Measurements from ENCODE around the gene FEM1C. TPM values are rescaled to one million over a fixed set of nuclear protein-coding genes. Genes with fewer than 3 reads are reported as not detected.

The FEM1C gene
- polyA plus RNA-seq, 1 donor (not counting 4 experiments of a cell fraction or from before 2014, with no cell fraction given), result 11.9 TPM

DNA sequence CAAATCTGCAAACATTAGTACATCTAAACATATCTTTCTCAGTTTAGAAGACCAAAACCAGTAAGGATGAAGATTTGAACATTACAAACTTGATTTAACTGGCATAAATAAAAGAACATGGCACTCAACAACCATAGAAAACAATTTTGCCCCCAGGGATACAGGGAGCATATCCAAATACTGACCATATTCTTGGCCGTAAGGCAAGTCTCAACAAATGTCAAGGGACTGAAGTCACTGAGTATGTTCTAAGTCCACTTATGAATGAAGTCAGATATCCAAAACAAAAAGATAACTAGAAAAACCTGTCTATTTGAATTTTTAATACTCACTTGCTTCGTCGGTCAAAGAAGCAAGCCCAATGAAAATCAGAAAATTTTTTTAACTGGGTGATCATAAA, 14.1 kb downstream of the FEM1C start:
- Histone ChIP-seq H3K4me1 (ENCODE audit: control insufficient read depth, extremely low read depth, insufficient read depth, low read length) (peaks cover 18% of the 10 kb centered on the region), H3K27me3 (ENCODE audit: control insufficient read depth, extremely low read depth, insufficient read depth, low read length) (no peaks in the 10 kb centered on the region), H3K9ac (ENCODE audit: control insufficient read depth, extremely low read depth, insufficient read depth, low read length) (no peak overlapping the region), H3K79me2 (ENCODE audit: control insufficient read depth, insufficient read depth, low read length) (peaks cover 86% of the 10 kb centered on the region), H3K4me2 (ENCODE audit: control insufficient read depth, extremely low read depth, insufficient read depth, low read depth, low read length) (peak overlapping the region; percentile 1), H3K9me1 (ENCODE audit: control insufficient read depth, extremely low read depth, insufficient read depth, low read length) (peaks cover 3% of the 10 kb centered on the region), H2AFZ (ENCODE audit: control insufficient read depth, low read length) (no peak overlapping the region), H4K20me1 (ENCODE audit: control insufficient read depth, extremely low read depth, insufficient read depth, low read length) (peaks cover 4% of the 10 kb centered on the region), H3K4me3 (ENCODE audit: control insufficient read depth in 2 of 3, extremely low read depth in 1 of 3, insufficient read depth in 2 of 3, low read depth in 1 of 3, low read length in 3 of 3) (no peak overlapping the region), H3K9me3 (ENCODE audit: control insufficient read depth, low read depth, low read length) (no peaks in the 10 kb centered on the region), H3K36me3 (ENCODE audit: control insufficient read depth in 2 of 2, extremely low read depth in 1 of 2, insufficient read depth in 2 of 2, low read length in 2 of 2) (peaks cover 0 to 2% of the 10 kb centered on the region in 2 experiments), H3K27ac (ENCODE audit: control insufficient read depth, insufficient read depth, low read length) (no peak overlapping the region)
- dilution Hi-C loops (cut with MboI; ENCODE audit: extremely low pct_ligation_motif_present, low sequenced_read_pairs), result no loop called here
- no peak for FAIRE-seq
- no peak for DNase-seq (ENCODE audit: low read depth, low spot score)
- TF ChIP-seq EZH2 (IDR thresholded peaks at IDR 0.05; ENCODE audit: low read length), result no peak
- TF ChIP-seq, protein P1, sequence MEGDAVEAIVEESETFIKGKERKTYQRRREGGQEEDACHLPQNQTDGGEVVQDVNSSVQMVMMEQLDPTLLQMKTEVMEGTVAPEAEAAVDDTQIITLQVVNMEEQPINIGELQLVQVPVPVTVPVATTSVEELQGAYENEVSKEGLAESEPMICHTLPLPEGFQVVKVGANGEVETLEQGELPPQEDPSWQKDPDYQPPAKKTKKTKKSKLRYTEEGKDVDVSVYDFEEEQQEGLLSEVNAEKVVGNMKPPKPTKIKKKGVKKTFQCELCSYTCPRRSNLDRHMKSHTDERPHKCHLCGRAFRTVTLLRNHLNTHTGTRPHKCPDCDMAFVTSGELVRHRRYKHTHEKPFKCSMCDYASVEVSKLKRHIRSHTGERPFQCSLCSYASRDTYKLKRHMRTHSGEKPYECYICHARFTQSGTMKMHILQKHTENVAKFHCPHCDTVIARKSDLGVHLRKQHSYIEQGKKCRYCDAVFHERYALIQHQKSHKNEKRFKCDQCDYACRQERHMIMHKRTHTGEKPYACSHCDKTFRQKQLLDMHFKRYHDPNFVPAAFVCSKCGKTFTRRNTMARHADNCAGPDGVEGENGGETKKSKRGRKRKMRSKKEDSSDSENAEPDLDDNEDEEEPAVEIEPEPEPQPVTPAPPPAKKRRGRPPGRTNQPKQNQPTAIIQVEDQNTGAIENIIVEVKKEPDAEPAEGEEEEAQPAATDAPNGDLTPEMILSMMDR (optimal IDR thresholded peaks at IDR 0.05 in 1 of 3, IDR thresholded peaks at IDR 0.05 in 1 of 3, conservative IDR thresholded peaks at IDR 0.05 in 1 of 3; ENCODE audit: extremely low read depth in 1 of 3, insufficient read depth in 2 of 3, low read length in 3 of 3), result no peak

DNA sequence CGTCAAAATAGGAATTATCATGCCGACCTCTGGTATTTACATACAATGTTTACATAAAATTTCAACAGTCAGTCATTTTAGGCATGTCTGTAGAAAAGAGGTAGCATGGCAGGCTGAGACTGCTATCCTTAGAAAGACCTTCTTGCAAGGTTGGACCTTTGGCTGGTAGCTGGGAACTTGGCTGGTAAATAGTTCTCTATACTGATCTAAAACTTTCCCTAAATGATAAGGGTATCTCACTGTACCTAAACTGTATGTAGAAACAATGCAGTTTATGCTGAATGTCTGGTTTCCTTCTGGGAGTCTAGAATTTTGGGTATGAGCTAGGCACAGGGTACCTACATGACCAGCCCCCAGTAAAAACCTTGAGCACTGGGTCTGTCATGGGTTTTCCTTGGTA, 18.0 kb downstream of the FEM1C start:
- DNase-seq (ENCODE audit: low read depth, low spot score), result no peak
- Histone ChIP-seq H3K9me1 (ENCODE audit: control insufficient read depth, extremely low read depth, insufficient read depth, low read length) (peaks cover under 1% of the 10 kb centered on the region), H2AFZ (ENCODE audit: control insufficient read depth, low read length) (no peak overlapping the region), H3K79me2 (ENCODE audit: control insufficient read depth, insufficient read depth, low read length) (peaks cover 54% of the 10 kb centered on the region), H3K27ac (ENCODE audit: control insufficient read depth, insufficient read depth, low read length) (no peak overlapping the region), H3K4me1 (ENCODE audit: control insufficient read depth, extremely low read depth, insufficient read depth, low read length) (peaks cover 10% of the 10 kb centered on the region), H3K36me3 (ENCODE audit: control insufficient read depth in 2 of 2, extremely low read depth in 1 of 2, insufficient read depth in 2 of 2, low read length in 2 of 2) (peaks cover 0 to 14% of the 10 kb centered on the region in 2 experiments), H3K27me3 (ENCODE audit: control insufficient read depth, extremely low read depth, insufficient read depth, low read length) (no peaks in the 10 kb centered on the region), H3K4me2 (ENCODE audit: control insufficient read depth, extremely low read depth, insufficient read depth, low read depth, low read length) (no peak overlapping the region), H3K9ac (ENCODE audit: control insufficient read depth, extremely low read depth, insufficient read depth, low read length) (no peak overlapping the region), H4K20me1 (ENCODE audit: control insufficient read depth, extremely low read depth, insufficient read depth, low read length) (peaks cover 1% of the 10 kb centered on the region), H3K9me3 (ENCODE audit: control insufficient read depth, low read depth, low read length) (no peaks in the 10 kb centered on the region), H3K4me3 (ENCODE audit: control insufficient read depth in 2 of 3, extremely low read depth in 1 of 3, insufficient read depth in 2 of 3, low read depth in 1 of 3, low read length in 3 of 3) (no peak overlapping the region)
- dilution Hi-C loops (cut with MboI; ENCODE audit: extremely low pct_ligation_motif_present, low sequenced_read_pairs), result no loop called here
- TF ChIP-seq EZH2 (IDR thresholded peaks at IDR 0.05; ENCODE audit: low read length), result no peak
- TF ChIP-seq, protein P1 (optimal IDR thresholded peaks at IDR 0.05 in 1 of 3, IDR thresholded peaks at IDR 0.05 in 1 of 3, conservative IDR thresholded peaks at IDR 0.05 in 1 of 3; ENCODE audit: extremely low read depth in 1 of 3, insufficient read depth in 2 of 3, low read length in 3 of 3), result no peak
- FAIRE-seq, result no peak
